Stomach smooth muscle (tissue), 2 donors: ENCODE measurements around the gene PSMB7.
"Not testable (repeated sequence)": the region's sequence is repeated elsewhere in the genome, so short reads cannot be mapped to it uniquely, and the experiment has no call there.

Experiments used
- H3K27ac ChIP-seq: one replicate; pipeline ENCODE4 v1.7.0; 2013; ENCODE audit warnings: mild to moderate bottlenecking, low read length, inconsistent platforms
- H3K27me3 ChIP-seq, 2 donors: one replicate each; pipeline ENCODE4 v1.7.0; 2013; ENCODE audit warnings: low read length in 2 of 2; ENCODE audit not compliant: insufficient read depth in 2 of 2, control insufficient read depth in 1 of 2
- H3K36me3 ChIP-seq, 2 donors: one replicate each; pipeline ENCODE4 v1.7.0; 2013; ENCODE audit warnings: low read length in 2 of 2; ENCODE audit not compliant: control insufficient read depth in 2 of 2, insufficient read depth in 2 of 2
- H3K4me1 ChIP-seq: one replicate; pipeline ENCODE4 v1.7.0; 2013; ENCODE audit warnings: low read length; ENCODE audit not compliant: control insufficient read depth, insufficient read depth
- H3K4me3 ChIP-seq, 2 donors: one replicate each; pipeline ENCODE4 v1.7.0; 2013; ENCODE audit warnings: low read length in 2 of 2
- H3K9ac ChIP-seq, 2 donors: one replicate each; pipeline ENCODE4 v1.7.0; 2013; ENCODE audit warnings: low read length in 2 of 2, mild to moderate bottlenecking in 1 of 2
- H3K9me3 ChIP-seq, 2 donors: one replicate each; pipeline ENCODE4 v1.7.0; 2013; ENCODE audit warnings: low read length in 2 of 2; ENCODE audit not compliant: control insufficient read depth in 2 of 2
- donor health status: healthy.
- donor health status: Pancreatic carcinoma.

The PSMB7 gene

GRCh38 chr9:124427281-124427680, 12.0 kb upstream of the PSMB7 start:
- no peaks in the 10 kb centered on the region for H3K27me3 ChIP-seq

GRCh38 chr9:124426361-124426760, 11.1 kb upstream of the PSMB7 start:
- H3K9ac ChIP-seq: no peak overlapping the region
- H3K9me3 ChIP-seq: no peaks in the 10 kb centered on the region
- H3K4me3 ChIP-seq: no peak overlapping the region
- no peaks in the 10 kb centered on the region for H3K36me3 ChIP-seq
- peaks cover 2% of the 10 kb centered on the region for H3K4me1 ChIP-seq
- H3K27me3 ChIP-seq: no peaks in the 10 kb centered on the region
- no peak overlapping the region for H3K27ac ChIP-seq

More at GRCh38 chr9:124427281-124427680, 12.0 kb upstream of the PSMB7 start:
- H3K9me3 ChIP-seq: no peaks in the 10 kb centered on the region
- H3K9ac ChIP-seq: no peak overlapping the region
- no peak overlapping the region for H3K27ac ChIP-seq
- no peaks in the 10 kb centered on the region for H3K4me1 ChIP-seq
- H3K4me3 ChIP-seq: no peak overlapping the region
- no peaks in the 10 kb centered on the region for H3K36me3 ChIP-seq

- not testable (repeated sequence) for H3K27me3 ChIP-seq, H3K4me3 ChIP-seq, H3K4me1 ChIP-seq, H3K27ac ChIP-seq, H3K36me3 ChIP-seq, H3K9ac ChIP-seq, H3K9me3 ChIP-seq
Observed at GRCh38 chr9:124425733-124426132, 10.5 kb upstream of the PSMB7 start.

GRCh38 chr9:124423591-124423990, 8.3 kb upstream of the PSMB7 start:
- Histone ChIP-seq H3K9ac (no peak overlapping the region), H3K4me3 (no peak overlapping the region), H3K4me1 (peaks cover 10% of the 10 kb centered on the region), H3K9me3 (no peaks in the 10 kb centered on the region), H3K27me3 (no peaks in the 10 kb centered on the region), H3K27ac (no peak overlapping the region), H3K36me3 (no peaks in the 10 kb centered on the region)

GRCh38 chr9:124423155-124423554, 7.9 kb upstream of the PSMB7 start:
- H3K27me3 ChIP-seq: no peaks in the 10 kb centered on the region
- H3K4me1 ChIP-seq: peaks cover 10% of the 10 kb centered on the region
- H3K36me3 ChIP-seq: no peaks in the 10 kb centered on the region
- no peak overlapping the region for H3K9ac ChIP-seq
- no peaks in the 10 kb centered on the region for H3K9me3 ChIP-seq
- no peak overlapping the region for H3K27ac ChIP-seq
- H3K4me3 ChIP-seq: no peak overlapping the region

- Histone ChIP-seq H3K4me1 (peaks cover 10% of the 10 kb centered on the region), H3K27me3 (no peaks in the 10 kb centered on the region), H3K27ac (no peak overlapping the region), H3K36me3 (no peaks in the 10 kb centered on the region), H3K9me3 (no peaks in the 10 kb centered on the region), H3K4me3 (no peak overlapping the region), H3K9ac (no peak overlapping the region)
Observed at GRCh38 chr9:124420991-124421543, 5.8 kb upstream of the PSMB7 start.

- peaks cover 0 to 3% of the 10 kb centered on the region in 2 donors for H3K9me3 ChIP-seq
- no peak overlapping the region for H3K4me3 ChIP-seq
- peaks cover 10% of the 10 kb centered on the region for H3K4me1 ChIP-seq
- H3K9ac ChIP-seq: no peak overlapping the region
- no peaks in the 10 kb centered on the region for H3K27me3 ChIP-seq
- no peaks in the 10 kb centered on the region for H3K36me3 ChIP-seq
- no peak overlapping the region for H3K27ac ChIP-seq
Observed at GRCh38 chr9:124419832-124420489, 4.7 kb upstream of the PSMB7 start.

- Histone ChIP-seq H3K9ac (no peak overlapping the region), H3K9me3 (peaks cover 0 to 3% of the 10 kb centered on the region in 2 donors), H3K27ac (no peak overlapping the region), H3K36me3 (peaks cover 12 to 26% of the 10 kb centered on the region in 2 donors), H3K27me3 (no peaks in the 10 kb centered on the region), H3K4me1 (peaks cover 13% of the 10 kb centered on the region), H3K4me3 (peak overlapping the region; percentile 98 to 99)
Observed at GRCh38 chr9:124415852-124416484, 726 bp upstream of the PSMB7 start.

- Histone ChIP-seq H3K9me3 (peaks cover 0 to 3% of the 10 kb centered on the region in 2 donors), H3K4me1 (peaks cover 9% of the 10 kb centered on the region), H3K4me3 (peak overlapping the region; percentile 98 to 99), H3K9ac (peak overlapping the region; percentile 93 to 95), H3K27me3 (no peaks in the 10 kb centered on the region), H3K36me3 (peaks cover 15 to 28% of the 10 kb centered on the region in 2 donors), H3K27ac (no peak overlapping the region)
Observed at GRCh38 chr9:124414612-124415011, 630 bp downstream of the PSMB7 start.

GRCh38 chr9:124412228-124412575, 3.0 kb downstream of the PSMB7 start:
- H3K9ac ChIP-seq: no peak overlapping the region
- H3K36me3 ChIP-seq: peaks cover 22 to 39% of the 10 kb centered on the region in 2 donors
- H3K4me3 ChIP-seq: no peak overlapping the region
- H3K27ac ChIP-seq: no peak overlapping the region
- H3K27me3 ChIP-seq: no peaks in the 10 kb centered on the region
- peaks cover 9% of the 10 kb centered on the region for H3K4me1 ChIP-seq
- peaks cover 0 to 3% of the 10 kb centered on the region in 2 donors for H3K9me3 ChIP-seq
